Measurements from ENCODE around the gene HMSD.

The HMSD gene

GRCh38 chr18:63986885-63987284, 37.8 kb downstream of the HMSD start:
- no CpG with 5 or more reads among the region's 7 CpGs for WGBS (ENCODE audit: insufficient coverage, insufficient read length)

DNA sequence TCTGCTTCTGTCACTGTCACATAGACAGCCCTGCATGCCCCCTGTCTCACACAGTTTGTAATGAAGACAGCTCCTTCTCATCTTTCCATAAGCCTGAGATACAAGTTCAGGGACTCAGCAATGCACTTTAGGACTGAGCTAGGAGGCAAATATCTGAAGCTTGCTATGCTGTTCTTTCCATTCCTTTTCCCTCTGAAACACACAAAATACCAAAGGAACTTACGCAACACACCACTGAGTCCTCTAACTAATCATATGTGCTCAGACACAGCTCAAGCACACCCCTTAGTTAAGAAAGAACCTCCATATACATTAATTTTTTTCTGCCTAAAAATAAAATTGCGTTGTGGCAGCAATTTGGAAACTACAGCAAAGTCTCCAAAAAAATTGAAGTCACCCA, 38.6 kb downstream of the HMSD start:
- Histone ChIP-seq H3K9me3 (ENCODE audit: control insufficient read depth, insufficient read depth, low read length) (no peaks in the 10 kb centered on the region), H3K36me3 (ENCODE audit: control insufficient read depth, insufficient read depth, low read length) (no peaks in the 10 kb centered on the region), H3K27ac (ENCODE audit: low read length) (no peak overlapping the region), H3K4me1 (ENCODE audit: control insufficient read depth, insufficient read depth, low read length) (no peaks in the 10 kb centered on the region), H3K4me3 (ENCODE audit: low read length) (no peak overlapping the region), H3K27me3 (ENCODE audit: control insufficient read depth, insufficient read depth, low read length) (no peaks in the 10 kb centered on the region)
- WGBS (ENCODE audit: insufficient coverage, insufficient read length), result no CpG with 5 or more reads among the region's 2 CpGs
- DNase-seq (ENCODE audit: low read depth, low spot score), result no peak

More at GRCh38 chr18:63986885-63987284, 37.8 kb downstream of the HMSD start:
- Histone ChIP-seq H3K27me3 (ENCODE audit: control insufficient read depth, insufficient read depth, low read length) (no peaks in the 10 kb centered on the region), H3K4me1 (ENCODE audit: control insufficient read depth, insufficient read depth, low read length) (no peaks in the 10 kb centered on the region), H3K4me3 (ENCODE audit: low read length) (no peak overlapping the region), H3K9me3 (ENCODE audit: control insufficient read depth, insufficient read depth, low read length) (no peaks in the 10 kb centered on the region), H3K27ac (ENCODE audit: low read length) (no peak overlapping the region), H3K36me3 (ENCODE audit: control insufficient read depth, insufficient read depth, low read length) (no peaks in the 10 kb centered on the region)
- DNase-seq (ENCODE audit: low read depth, low spot score), result no peak

DNA sequence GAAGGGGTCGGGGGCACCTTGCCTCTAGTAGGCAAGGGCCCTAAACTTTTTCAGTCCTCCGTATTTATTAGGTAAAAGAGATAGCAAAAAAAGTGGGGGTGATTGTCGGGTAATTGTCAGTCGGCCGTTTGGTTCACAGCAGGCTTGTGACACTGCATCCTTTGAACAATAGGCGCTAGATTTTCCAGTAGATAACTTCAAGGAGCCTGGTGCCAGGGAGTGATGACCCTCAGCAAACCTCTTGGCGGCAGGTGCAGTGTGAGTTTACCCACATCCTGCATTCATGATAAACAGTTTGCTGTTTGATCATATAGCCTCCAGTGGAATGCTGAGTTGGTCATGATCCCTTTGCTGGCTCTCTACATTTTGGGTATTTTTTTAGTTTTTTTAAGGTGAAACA, 43.6 kb downstream of the HMSD start:
- DNase-seq (ENCODE audit: low read depth, low spot score), result no peak
- no CpG with 5 or more reads among the region's 7 CpGs for WGBS (ENCODE audit: insufficient coverage, insufficient read length)
- H3K9me3 ChIP-seq (ENCODE audit: control insufficient read depth, insufficient read depth, low read length), result no peaks in the 10 kb centered on the region; the same call in 1 of the 2 replicates
- no peaks in the 10 kb centered on the region for H3K27me3 ChIP-seq (ENCODE audit: control insufficient read depth, insufficient read depth, low read length)
- no peak overlapping the region for H3K27ac ChIP-seq (ENCODE audit: low read length)
- H3K36me3 ChIP-seq (ENCODE audit: control insufficient read depth, insufficient read depth, low read length), result no peaks in the 10 kb centered on the region
- H3K4me1 ChIP-seq (ENCODE audit: control insufficient read depth, insufficient read depth, low read length), result no peaks in the 10 kb centered on the region
- H3K4me3 ChIP-seq (ENCODE audit: low read length), result no peak overlapping the region

GRCh38 chr18:63994783-63995399, 45.8 kb downstream of the HMSD start:
- Histone ChIP-seq H3K27ac (ENCODE audit: low read length) (no peak overlapping the region), H3K36me3 (ENCODE audit: control insufficient read depth, insufficient read depth, low read length) (no peaks in the 10 kb centered on the region), H3K4me3 (ENCODE audit: low read length) (no peak overlapping the region), H3K4me1 (ENCODE audit: control insufficient read depth, insufficient read depth, low read length) (no peaks in the 10 kb centered on the region), H3K27me3 (ENCODE audit: control insufficient read depth, insufficient read depth, low read length) (no peaks in the 10 kb centered on the region), H3K9me3 (ENCODE audit: control insufficient read depth, insufficient read depth, low read length) (no peaks in the 10 kb centered on the region; the same call in 1 of the 2 replicates)
- no CpG with 5 or more reads among the region's 6 CpGs for WGBS (ENCODE audit: insufficient coverage, insufficient read length)
- no peak for DNase-seq (ENCODE audit: low read depth, low spot score)

- no CpG with 5 or more reads among the region's 4 CpGs for WGBS (ENCODE audit: insufficient coverage, insufficient read length)
These were observed 47.9 kb downstream of the HMSD start for GRCh38 chr18:63997041-63997440.

DNA sequence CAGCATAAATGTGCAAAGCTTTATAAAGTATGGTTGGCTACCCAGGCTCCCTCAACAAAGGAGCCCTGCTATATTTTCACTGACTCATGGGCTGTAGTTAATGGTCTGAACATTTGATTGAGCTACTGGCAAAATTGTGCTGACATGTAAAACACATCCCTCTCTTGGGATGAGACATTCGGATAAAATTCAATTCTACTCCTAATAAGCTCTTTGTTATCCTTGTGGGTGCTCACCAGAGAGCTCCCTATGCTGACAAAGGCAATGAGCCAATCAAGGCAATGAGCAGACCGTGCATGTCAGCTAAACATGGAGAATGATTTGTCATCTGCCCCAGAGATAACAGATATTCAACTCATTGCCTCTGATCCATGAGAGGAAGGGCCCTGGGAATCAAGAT, 48.5 kb downstream of the HMSD start:
- Histone ChIP-seq H3K4me3 (ENCODE audit: low read length) (no peak overlapping the region), H3K36me3 (ENCODE audit: control insufficient read depth, insufficient read depth, low read length) (no peaks in the 10 kb centered on the region), H3K27me3 (ENCODE audit: control insufficient read depth, insufficient read depth, low read length) (no peaks in the 10 kb centered on the region), H3K27ac (ENCODE audit: low read length) (no peak overlapping the region), H3K9me3 (ENCODE audit: control insufficient read depth, insufficient read depth, low read length) (no peaks in the 10 kb centered on the region; the same call in 1 of the 2 replicates), H3K4me1 (ENCODE audit: control insufficient read depth, insufficient read depth, low read length) (no peaks in the 10 kb centered on the region)
- no CpG with 5 or more reads among the region's 2 CpGs for WGBS (ENCODE audit: insufficient coverage, insufficient read length)
- no peak for DNase-seq (ENCODE audit: low read depth, low spot score)

More at GRCh38 chr18:63997041-63997440, 47.9 kb downstream of the HMSD start:
- Histone ChIP-seq H3K27me3 (ENCODE audit: control insufficient read depth, insufficient read depth, low read length) (no peaks in the 10 kb centered on the region), H3K4me1 (ENCODE audit: control insufficient read depth, insufficient read depth, low read length) (no peaks in the 10 kb centered on the region), H3K27ac (ENCODE audit: low read length) (no peak overlapping the region), H3K36me3 (ENCODE audit: control insufficient read depth, insufficient read depth, low read length) (no peaks in the 10 kb centered on the region), H3K4me3 (ENCODE audit: low read length) (no peak overlapping the region), H3K9me3 (ENCODE audit: control insufficient read depth, insufficient read depth, low read length) (no peaks in the 10 kb centered on the region; the same call in 1 of the 2 replicates)
- DNase-seq (ENCODE audit: low read depth, low spot score), result no peak

- no peaks in the 10 kb centered on the region for H3K36me3 ChIP-seq (ENCODE audit: control insufficient read depth, insufficient read depth, low read length)
- WGBS (ENCODE audit: insufficient coverage, insufficient read length), result no CpG with 5 or more reads among the region's 2 CpGs
These were observed 50.8 kb downstream of the HMSD start for GRCh38 chr18:63999871-64000270.

GRCh38 chr18:64002581-64002980, 53.5 kb downstream of the HMSD start:
- Histone ChIP-seq H3K4me1 (ENCODE audit: control insufficient read depth, insufficient read depth, low read length) (no peaks in the 10 kb centered on the region), H3K9me3 (ENCODE audit: control insufficient read depth, insufficient read depth, low read length) (no peaks in the 10 kb centered on the region), H3K36me3 (ENCODE audit: control insufficient read depth, insufficient read depth, low read length) (no peaks in the 10 kb centered on the region), H3K4me3 (ENCODE audit: low read length) (no peak overlapping the region), H3K27me3 (ENCODE audit: control insufficient read depth, insufficient read depth, low read length) (no peaks in the 10 kb centered on the region), H3K27ac (ENCODE audit: low read length) (no peak overlapping the region)
- no peak for DNase-seq (ENCODE audit: low read depth, low spot score)
- WGBS (ENCODE audit: insufficient coverage, insufficient read length), result no CpG with 5 or more reads among the region's 41 CpGs

More at GRCh38 chr18:63999871-64000270, 50.8 kb downstream of the HMSD start:
- DNase-seq (ENCODE audit: low read depth, low spot score), result no peak
- Histone ChIP-seq H3K9me3 (ENCODE audit: control insufficient read depth, insufficient read depth, low read length) (no peaks in the 10 kb centered on the region; the same call in 1 of the 2 replicates), H3K4me3 (ENCODE audit: low read length) (no peak overlapping the region), H3K4me1 (ENCODE audit: control insufficient read depth, insufficient read depth, low read length) (no peaks in the 10 kb centered on the region), H3K27me3 (ENCODE audit: control insufficient read depth, insufficient read depth, low read length) (no peaks in the 10 kb centered on the region), H3K27ac (ENCODE audit: low read length) (no peak overlapping the region)

DNA sequence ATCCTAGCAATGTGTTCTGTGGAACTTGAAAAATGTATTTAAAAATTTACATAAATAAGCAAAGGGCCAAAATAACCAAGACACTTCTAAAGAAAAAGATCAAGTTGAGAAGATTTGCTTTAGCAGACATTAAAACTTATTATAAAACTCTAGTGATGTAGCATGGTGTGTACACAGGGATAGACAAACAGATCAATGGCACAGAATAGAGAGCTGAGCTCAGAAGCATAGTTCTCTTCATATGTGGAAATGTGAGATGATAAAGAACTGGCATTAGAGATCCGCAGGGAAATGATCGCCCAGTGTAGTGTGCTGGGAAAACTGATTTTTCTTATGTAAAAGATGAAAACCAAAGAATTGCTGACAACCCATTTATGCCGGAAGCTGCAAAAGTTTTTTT, 60.2 kb downstream of the HMSD start:
- H3K4me3 ChIP-seq (ENCODE audit: low read length), result no peak overlapping the region
- no peaks in the 10 kb centered on the region for H3K36me3 ChIP-seq (ENCODE audit: control insufficient read depth, insufficient read depth, low read length)
- no peak for DNase-seq (ENCODE audit: low read depth, low spot score)
- WGBS (ENCODE audit: insufficient coverage, insufficient read length), result no CpG with 5 or more reads among the region's 3 CpGs
- no peaks in the 10 kb centered on the region for H3K9me3 ChIP-seq (ENCODE audit: control insufficient read depth, insufficient read depth, low read length)
- no peaks in the 10 kb centered on the region for H3K27me3 ChIP-seq (ENCODE audit: control insufficient read depth, insufficient read depth, low read length)
- H3K27ac ChIP-seq (ENCODE audit: low read length), result no peak overlapping the region
- H3K4me1 ChIP-seq (ENCODE audit: control insufficient read depth, insufficient read depth, low read length), result no peaks in the 10 kb centered on the region

Data from iPS DF 6.9 (cell line).